ENCODE data around the gene EPHB6. TPM values are rescaled to one million over a fixed set of nuclear protein-coding genes. Genes with fewer than 3 reads are reported as not detected.

EPHB6 gene
- total RNA-seq, 2 experiments from 2014 or later: 50.7 to 55.8 TPM

GRCh38 chr7:142883571-142884285, 28.9 kb downstream of the EPHB6 start:
- intact Hi-C loops (cut with DNase I, micrococcal nuclease): loop anchor here (2.0 to 10.0 kb wide), 2 partner anchors 119 to 331 kb away; no protein-coding TSS in a partner anchor
- Histone ChIP-seq H3K9me3 (ENCODE audit: control insufficient read depth in 1 of 2, insufficient read depth in 1 of 2, low read length in 2 of 2) (no peaks in the 10 kb centered on the region), H3K4me1 (ENCODE audit: insufficient read depth, low read length) (no peaks in the 10 kb centered on the region), H3K36me3 (ENCODE audit: insufficient read depth, low read length) (no peaks in the 10 kb centered on the region), H3K27ac (ENCODE audit: low read depth in 1 of 2, low read length in 2 of 2) (no peak overlapping the region), H3K27me3 (ENCODE audit: control insufficient read depth in 1 of 2, insufficient read depth in 2 of 2, low read length in 2 of 2) (no peaks in the 10 kb centered on the region), H3K4me3 (ENCODE audit: low read length) (no peak overlapping the region)
- ChIA-PET CTCF (no interaction called here), POLR2A (interaction anchor here (1.6 kb wide), 1 partner anchor 10 kb away, joined by 4 read pairs; no protein-coding TSS in a partner anchor)
- Mint-ChIP-seq H3K9me3 (no peaks in the 10 kb centered on the region), H3K27ac (no peak overlapping the region), H3K36me3 (ENCODE audit: low read depth) (no peaks in the 10 kb centered on the region), H3K4me3 (no peak overlapping the region), H3K27me3 (peaks cover 5% of the 10 kb centered on the region), H3K4me1 (ENCODE audit: low read depth) (no peaks in the 10 kb centered on the region)
- DNase-seq: no peak
- no peak for TF ChIP-seq CTCF (IDR thresholded peaks at IDR 0.05)
- no peak for ATAC-seq (ENCODE audit: poor library complexity)

GRCh38 chr7:142884286-142884640, 29.4 kb downstream of the EPHB6 start:
- H3K4me3 Mint-ChIP-seq: no peak overlapping the region
- no peaks in the 10 kb centered on the region for H3K36me3 Mint-ChIP-seq (ENCODE audit: low read depth)
- no peaks in the 10 kb centered on the region for H3K4me1 Mint-ChIP-seq (ENCODE audit: low read depth)
- intact Hi-C loops (cut with DNase I, micrococcal nuclease): loop anchor here in 1 of 2 experiments (10.0 kb wide), 1 partner anchor 331 kb away; no protein-coding TSS in a partner anchor
- no peak for DNase-seq
- H3K27me3 ChIP-seq (ENCODE audit: control insufficient read depth in 1 of 2, insufficient read depth in 2 of 2, low read length in 2 of 2): no peaks in the 10 kb centered on the region
- no peak for ATAC-seq (ENCODE audit: poor library complexity)
- H3K27ac Mint-ChIP-seq: no peak overlapping the region
- TF ChIP-seq CTCF (IDR thresholded peaks at IDR 0.05): no peak
- H3K4me1 ChIP-seq (ENCODE audit: insufficient read depth, low read length): no peaks in the 10 kb centered on the region
- H3K9me3 Mint-ChIP-seq: no peaks in the 10 kb centered on the region
- no peak overlapping the region for H3K4me3 ChIP-seq (ENCODE audit: low read length)
- CTCF ChIA-PET: no interaction called here
- H3K27ac ChIP-seq (ENCODE audit: low read depth in 1 of 2, low read length in 2 of 2): no peak overlapping the region
- H3K36me3 ChIP-seq (ENCODE audit: insufficient read depth, low read length): no peaks in the 10 kb centered on the region
- peaks cover 5% of the 10 kb centered on the region for H3K27me3 Mint-ChIP-seq
- POLR2A ChIA-PET: no interaction called here
- no peaks in the 10 kb centered on the region for H3K9me3 ChIP-seq (ENCODE audit: control insufficient read depth in 1 of 2, insufficient read depth in 1 of 2, low read length in 2 of 2)

GRCh38 chr7:142885311-142886230, 30.7 kb downstream of the EPHB6 start, which contains the start of gene TRPV6:
TRPV6 (minus strand) TSS chr7:142885745.
- intact Hi-C loops (cut with DNase I, micrococcal nuclease): loop anchor here in 1 of 2 experiments (10.0 kb wide), 1 partner anchor 329 kb away; no protein-coding TSS in a partner anchor
- ChIA-PET CTCF (no interaction called here), POLR2A (no interaction called here)
- Histone ChIP-seq H3K36me3 (ENCODE audit: insufficient read depth, low read length) (no peaks in the 10 kb centered on the region), H3K27ac (ENCODE audit: low read depth in 1 of 2, low read length in 2 of 2) (no peak within 1 kb of the TSS), H3K9me3 (ENCODE audit: control insufficient read depth in 1 of 2, insufficient read depth in 1 of 2, low read length in 2 of 2) (no peaks in the 10 kb centered on the region), H3K4me1 (ENCODE audit: insufficient read depth, low read length) (no peaks in the 10 kb centered on the region), H3K4me3 (ENCODE audit: low read length) (no peak within 1 kb of the TSS), H3K27me3 (ENCODE audit: control insufficient read depth in 1 of 2, insufficient read depth in 2 of 2, low read length in 2 of 2) (no peaks in the 10 kb centered on the region)
- H3K27ac Mint-ChIP-seq: no peak within 1 kb of the TSS
- TF ChIP-seq CTCF (IDR thresholded peaks at IDR 0.05): no peak
- DNase-seq: no peak
- no peak within 1 kb of the TSS for H3K4me3 Mint-ChIP-seq
- H3K9me3 Mint-ChIP-seq: no peaks in the 10 kb centered on the region
- no peaks in the 10 kb centered on the region for H3K36me3 Mint-ChIP-seq (ENCODE audit: low read depth)
- H3K27me3 Mint-ChIP-seq: no peaks in the 10 kb centered on the region
- no peaks in the 10 kb centered on the region for H3K4me1 Mint-ChIP-seq (ENCODE audit: low read depth)
- ATAC-seq (ENCODE audit: poor library complexity): no peak

All from CD4-positive, alpha-beta T cell (primary cell).